ENCODE data around the gene MAPK8IP2.

DNA sequence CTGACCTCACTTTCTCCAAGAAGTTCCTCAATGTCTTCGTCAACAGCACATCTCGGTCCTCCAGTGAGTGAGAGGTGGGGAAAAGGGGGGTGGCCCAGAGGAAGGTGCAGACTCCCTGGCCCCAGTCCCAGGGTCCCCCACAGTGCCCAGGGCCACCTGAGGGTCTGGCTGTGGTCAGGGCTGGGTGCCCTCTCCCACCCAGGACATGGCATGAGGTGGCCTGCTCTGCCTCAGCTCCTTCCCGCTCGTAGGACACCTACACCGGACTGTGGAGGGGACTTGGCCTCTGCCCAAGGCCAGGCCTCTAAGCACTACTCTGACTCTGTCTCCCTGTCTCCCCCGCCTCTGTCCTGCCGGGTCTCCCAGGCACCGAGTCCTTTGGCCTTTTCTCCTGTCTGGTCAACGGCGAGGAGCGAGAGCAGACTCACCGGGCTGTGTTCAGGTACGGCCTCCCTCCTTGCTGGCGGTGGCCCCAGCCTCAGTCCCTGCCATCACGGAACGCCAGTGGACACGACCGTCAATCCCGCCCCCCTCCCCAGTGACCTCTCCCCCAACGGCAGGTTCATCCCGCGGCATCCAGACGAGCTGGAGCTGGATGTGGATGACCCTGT is 4.5 kb downstream of the MAPK8IP2 start:
- TF ChIP-seq POLR2A (IDR thresholded peaks at IDR 0.05) = no peak
- TF ChIP-seq, protein P1, sequence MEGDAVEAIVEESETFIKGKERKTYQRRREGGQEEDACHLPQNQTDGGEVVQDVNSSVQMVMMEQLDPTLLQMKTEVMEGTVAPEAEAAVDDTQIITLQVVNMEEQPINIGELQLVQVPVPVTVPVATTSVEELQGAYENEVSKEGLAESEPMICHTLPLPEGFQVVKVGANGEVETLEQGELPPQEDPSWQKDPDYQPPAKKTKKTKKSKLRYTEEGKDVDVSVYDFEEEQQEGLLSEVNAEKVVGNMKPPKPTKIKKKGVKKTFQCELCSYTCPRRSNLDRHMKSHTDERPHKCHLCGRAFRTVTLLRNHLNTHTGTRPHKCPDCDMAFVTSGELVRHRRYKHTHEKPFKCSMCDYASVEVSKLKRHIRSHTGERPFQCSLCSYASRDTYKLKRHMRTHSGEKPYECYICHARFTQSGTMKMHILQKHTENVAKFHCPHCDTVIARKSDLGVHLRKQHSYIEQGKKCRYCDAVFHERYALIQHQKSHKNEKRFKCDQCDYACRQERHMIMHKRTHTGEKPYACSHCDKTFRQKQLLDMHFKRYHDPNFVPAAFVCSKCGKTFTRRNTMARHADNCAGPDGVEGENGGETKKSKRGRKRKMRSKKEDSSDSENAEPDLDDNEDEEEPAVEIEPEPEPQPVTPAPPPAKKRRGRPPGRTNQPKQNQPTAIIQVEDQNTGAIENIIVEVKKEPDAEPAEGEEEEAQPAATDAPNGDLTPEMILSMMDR (IDR thresholded peaks at IDR 0.05) = no peak
